AG09309 (cell line): Measurements from ENCODE around the gene TMEM170A.
"Not testable (repeated sequence)": the region's sequence is repeated elsewhere in the genome, so short reads cannot be mapped to it uniquely, and the experiment has no call there.

ENCODE experiments used
- DNase-seq: peaks from one replicate; pipeline ENCODE4 v3.0.0-alpha.2; 2010; ENCODE audit warnings: low read depth
- H3K4me3 ChIP-seq: 2 replicates; pipeline ENCODE4 v1.5.1; 2011; ENCODE audit warnings: mild to moderate bottlenecking, low read depth, low read length, moderate library complexity; ENCODE audit not compliant: control insufficient read depth
- CTCF ChIP-seq: IDR thresholded peaks from 2 replicates; pipeline ENCODE4 v1.5.1; 2011; ENCODE audit warnings: mild to moderate bottlenecking, low read depth, low read length, inconsistent platforms; ENCODE audit not compliant: insufficient read depth, control insufficient read depth; ENCODE audit errors: missing control alignments

The TMEM170A gene

GRCh38 chr16:75460446-75460845, 4.0 kb downstream of the TMEM170A start:
- TF ChIP-seq CTCF = no peak
- H3K4me3 ChIP-seq = no peak overlapping the region
- no peak for DNase-seq

GRCh38 chr16:75459691-75460090, 4.8 kb downstream of the TMEM170A start:
- no peak for DNase-seq
- TF ChIP-seq CTCF = no peak

DNA sequence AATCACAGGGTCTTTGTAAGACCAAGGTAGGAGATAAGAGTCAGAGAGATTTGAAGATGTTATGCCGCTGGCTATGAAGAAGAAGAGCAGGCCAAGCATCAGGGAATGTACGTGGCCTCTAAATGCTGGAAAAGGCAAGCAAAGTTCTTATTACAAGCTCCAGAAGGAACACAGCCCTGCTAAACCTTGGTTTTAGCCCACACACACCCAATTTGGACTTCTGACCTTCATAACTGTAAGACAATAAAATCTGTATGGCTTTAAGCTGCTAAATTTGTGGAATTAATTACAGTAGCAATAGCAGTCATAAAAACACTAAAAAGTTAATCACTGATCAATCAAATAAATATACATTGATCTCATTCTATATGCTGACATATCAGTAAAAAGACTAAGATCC, 6.0 kb downstream of the TMEM170A start:
- no peak for TF ChIP-seq CTCF
- DNase-seq = no peak
- H3K4me3 ChIP-seq = no peak overlapping the region

More at GRCh38 chr16:75459691-75460090, 4.8 kb downstream of the TMEM170A start:
- H3K4me3 ChIP-seq = no peak overlapping the region

GRCh38 chr16:75458029-75458428, 6.5 kb downstream of the TMEM170A start:
- no peak overlapping the region for H3K4me3 ChIP-seq
- no peak for TF ChIP-seq CTCF
- DNase-seq = no peak

- no peak for TF ChIP-seq CTCF
- H3K4me3 ChIP-seq = no peak overlapping the region
- no peak for DNase-seq
These were observed 6.9 kb downstream of the TMEM170A start for GRCh38 chr16:75457485-75458021.

- no peak for DNase-seq
- TF ChIP-seq CTCF = no peak
- no peak overlapping the region for H3K4me3 ChIP-seq
These were observed 7.5 kb downstream of the TMEM170A start for GRCh38 chr16:75456971-75457370.

GRCh38 chr16:75456486-75456885, 8.0 kb downstream of the TMEM170A start:
- DNase-seq, H3K4me3 ChIP-seq: not testable (repeated sequence)
